GM19395 (cell line): Measurements from ENCODE around the gene GOLGA8B.
"Not testable (repeated sequence)": the region's sequence is repeated elsewhere in the genome, so short reads cannot be mapped to it uniquely, and the experiment has no call there.

Source experiments
- ATAC-seq: cut with Tn5 transposase; IDR thresholded peaks from one replicate; pipeline ENCODE4 v1.9.1; 2021; ENCODE audit warnings: mild to moderate bottlenecking, moderate library complexity; ENCODE audit not compliant: unreplicated experiment

GOLGA8B gene, protein sequence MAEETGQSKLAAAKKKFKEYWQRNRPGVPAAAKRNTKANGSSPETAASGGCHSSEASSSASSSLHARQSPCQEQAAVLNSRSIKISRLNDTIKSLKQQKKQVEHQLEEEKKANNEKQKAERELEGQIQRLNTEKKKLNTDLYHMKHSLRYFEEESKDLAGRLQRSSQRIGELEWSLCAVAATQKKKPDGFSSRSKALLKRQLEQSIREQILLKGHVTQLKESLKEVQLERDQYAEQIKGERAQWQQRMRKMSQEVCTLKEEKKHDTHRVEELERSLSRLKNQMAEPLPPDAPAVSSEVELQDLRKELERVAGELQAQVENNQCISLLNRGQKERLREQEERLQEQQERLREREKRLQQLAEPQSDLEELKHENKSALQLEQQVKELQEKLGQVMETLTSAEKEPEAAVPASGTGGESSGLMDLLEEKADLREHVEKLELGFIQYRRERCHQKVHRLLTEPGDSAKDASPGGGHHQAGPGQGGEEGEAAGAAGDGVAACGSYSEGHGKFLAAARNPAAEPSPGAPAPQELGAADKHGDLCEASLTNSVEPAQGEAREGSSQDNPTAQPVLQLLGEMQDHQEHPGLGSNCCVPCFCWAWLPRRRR

DNA sequence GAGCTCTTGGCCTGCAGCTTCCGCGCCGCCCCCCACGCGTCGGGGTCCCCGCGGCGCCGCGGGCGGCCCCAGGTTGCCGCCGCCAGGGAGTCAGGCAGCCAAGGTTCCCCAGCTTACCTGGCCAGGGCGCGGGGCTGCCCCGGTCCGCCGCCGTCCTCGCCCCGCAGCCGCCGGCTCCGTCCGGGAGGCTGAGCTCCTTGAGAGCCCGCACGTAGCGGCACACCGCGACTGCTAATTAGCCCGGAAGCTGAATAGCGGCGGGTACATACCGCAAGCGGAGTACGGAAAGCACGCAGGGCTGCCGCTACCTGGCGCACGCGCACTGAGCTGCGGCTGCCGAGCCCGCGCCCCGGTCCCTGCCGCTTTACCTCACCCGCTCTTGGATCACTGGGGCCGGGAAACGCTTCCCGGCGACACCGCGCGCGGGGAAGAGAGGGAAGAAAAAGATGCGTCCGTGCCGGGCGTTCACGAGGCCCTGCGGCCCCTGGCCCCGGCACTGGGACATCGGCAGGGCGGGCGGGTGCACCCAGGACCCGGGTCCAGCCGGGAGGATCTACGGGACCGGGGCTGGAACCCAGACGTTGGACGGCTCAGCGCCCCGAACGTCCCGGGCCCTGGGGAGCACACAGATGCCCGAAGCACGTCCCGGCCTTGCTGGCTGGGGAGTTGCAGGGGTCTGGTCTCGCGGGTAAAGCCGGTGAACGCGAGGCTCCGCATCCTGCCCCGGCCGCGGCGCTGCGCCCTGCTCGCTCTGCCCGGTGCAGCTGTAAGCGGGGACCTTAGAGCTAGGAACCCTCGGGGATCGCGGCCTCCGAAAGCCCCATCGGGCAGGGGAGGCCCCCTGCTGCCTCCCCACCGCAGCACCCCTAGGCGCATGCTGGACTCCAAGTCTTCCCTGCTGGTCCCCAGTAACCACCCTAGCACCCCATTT, at the start of gene GOLGA8B:
Gene GOLGA8B, minus strand, starts transcription at position 253 of the 931 bp plus-strand sequence. CDS start 47,739 bp downstream, outside the sequence.
- ATAC-seq: peak; percentile 68

DNA sequence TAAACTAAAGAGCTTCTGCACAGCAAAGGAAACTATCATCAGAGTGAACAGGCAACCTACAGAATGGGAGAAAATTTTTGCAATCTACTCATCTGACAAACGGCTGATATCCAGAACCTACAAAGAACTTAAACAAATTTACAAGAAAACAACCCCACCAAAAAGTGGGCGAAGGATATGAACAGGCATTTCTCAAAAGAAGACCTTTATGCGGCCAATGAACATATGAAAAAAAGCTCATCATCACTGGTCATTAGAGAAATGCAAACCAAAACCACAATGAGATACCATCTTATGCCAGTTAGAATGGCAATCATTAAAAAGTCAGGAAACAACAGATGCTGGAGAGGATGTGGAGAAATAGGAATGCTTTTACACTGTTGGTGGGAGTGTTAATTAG, 49.7 kb upstream of the GOLGA8B start:
- not testable (repeated sequence) for ATAC-seq

GRCh38 chr15:34628577-34629152, 45.2 kb upstream of the GOLGA8B start:
- no peak for ATAC-seq

- no peak for ATAC-seq
These were observed 41.6 kb upstream of the GOLGA8B start for GRCh38 chr15:34625007-34625406.

GRCh38 chr15:34621675-34622074, 38.2 kb upstream of the GOLGA8B start:
- ATAC-seq: no peak

- no peak for ATAC-seq
These were observed 37.4 kb upstream of the GOLGA8B start for GRCh38 chr15:34620814-34621213.

DNA sequence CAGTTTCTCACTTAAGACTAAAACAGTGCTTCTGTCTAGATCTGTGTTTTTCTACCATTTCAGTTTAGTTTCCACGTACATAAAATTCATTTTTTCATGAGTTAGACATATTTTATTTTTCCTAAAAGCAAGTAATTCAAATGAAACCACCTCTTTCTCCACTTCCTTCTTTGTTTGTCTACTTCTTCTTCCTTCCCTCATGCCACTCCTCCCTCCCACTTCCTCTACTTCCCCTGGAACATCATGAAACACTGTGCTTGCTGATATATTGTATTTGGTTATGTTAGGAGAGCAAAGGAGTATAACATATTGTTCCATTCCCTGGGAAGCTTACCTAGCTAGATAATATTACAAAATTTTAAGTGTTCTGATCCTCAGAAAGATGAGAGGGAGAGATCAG, 36.7 kb upstream of the GOLGA8B start:
- ATAC-seq: no peak

DNA sequence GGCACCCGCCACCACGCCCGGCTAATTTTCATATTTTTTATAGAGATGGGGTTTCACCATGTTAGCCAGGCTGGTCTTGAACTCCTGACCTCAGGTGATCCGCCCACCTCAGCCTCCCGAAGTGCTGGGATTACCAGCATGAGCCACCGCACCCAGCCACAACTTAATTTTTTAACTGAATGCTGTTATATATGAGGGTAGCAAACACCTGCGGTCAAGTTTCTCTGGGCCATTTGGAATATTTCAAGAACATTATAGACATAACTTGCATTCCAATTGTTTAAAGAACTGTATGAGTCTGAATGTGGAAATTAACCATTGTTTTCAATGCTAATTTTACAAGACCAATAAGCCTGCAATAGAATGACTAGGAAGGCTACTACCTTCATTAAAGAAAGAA, 35.7 kb upstream of the GOLGA8B start:
- no peak for ATAC-seq

GRCh38 chr15:34618073-34618472, 34.6 kb upstream of the GOLGA8B start:
- ATAC-seq: no peak

DNA sequence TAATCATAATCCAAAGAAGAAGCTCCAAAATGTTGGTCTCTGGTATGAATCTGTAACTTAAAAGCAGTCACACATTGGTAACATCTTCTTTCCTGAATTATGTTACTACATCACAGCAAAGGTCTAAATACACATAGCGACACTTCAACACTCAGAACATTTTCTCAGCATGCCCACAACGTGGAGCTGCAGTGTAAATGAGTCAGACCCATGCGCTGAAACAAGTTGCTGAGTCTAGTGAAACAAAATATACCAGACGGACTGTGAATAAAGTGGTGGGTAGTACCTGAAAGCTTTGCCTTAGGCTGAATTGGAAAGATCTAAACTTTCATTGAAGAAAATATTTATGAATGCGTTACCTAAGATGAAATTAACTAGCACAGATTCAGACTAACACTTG, 33.2 kb upstream of the GOLGA8B start:
- no peak for ATAC-seq

DNA sequence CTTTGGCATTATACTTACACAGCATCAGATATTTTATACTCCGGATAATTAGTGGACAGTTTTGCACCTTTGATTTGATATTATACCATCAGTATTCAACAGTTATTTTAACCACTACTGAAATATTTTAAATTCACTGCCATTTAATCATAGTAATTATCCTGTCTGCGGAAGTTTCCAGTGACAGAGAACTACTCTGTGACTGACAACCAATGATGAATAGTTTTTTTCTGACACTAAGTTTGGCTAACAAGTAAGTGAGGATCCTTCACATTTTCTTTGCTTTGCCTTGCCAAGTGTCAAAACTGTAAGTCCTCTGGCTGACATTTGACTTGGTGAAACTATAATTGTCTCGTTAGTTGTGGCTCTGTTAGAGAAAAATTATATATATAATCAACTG, 30.5 kb upstream of the GOLGA8B start:
- no peak for ATAC-seq

- ATAC-seq: no peak
These were observed 29.9 kb upstream of the GOLGA8B start for GRCh38 chr15:34613301-34613700.

- ATAC-seq: no peak
These were observed 26.9 kb upstream of the GOLGA8B start for GRCh38 chr15:34610354-34610753.

DNA sequence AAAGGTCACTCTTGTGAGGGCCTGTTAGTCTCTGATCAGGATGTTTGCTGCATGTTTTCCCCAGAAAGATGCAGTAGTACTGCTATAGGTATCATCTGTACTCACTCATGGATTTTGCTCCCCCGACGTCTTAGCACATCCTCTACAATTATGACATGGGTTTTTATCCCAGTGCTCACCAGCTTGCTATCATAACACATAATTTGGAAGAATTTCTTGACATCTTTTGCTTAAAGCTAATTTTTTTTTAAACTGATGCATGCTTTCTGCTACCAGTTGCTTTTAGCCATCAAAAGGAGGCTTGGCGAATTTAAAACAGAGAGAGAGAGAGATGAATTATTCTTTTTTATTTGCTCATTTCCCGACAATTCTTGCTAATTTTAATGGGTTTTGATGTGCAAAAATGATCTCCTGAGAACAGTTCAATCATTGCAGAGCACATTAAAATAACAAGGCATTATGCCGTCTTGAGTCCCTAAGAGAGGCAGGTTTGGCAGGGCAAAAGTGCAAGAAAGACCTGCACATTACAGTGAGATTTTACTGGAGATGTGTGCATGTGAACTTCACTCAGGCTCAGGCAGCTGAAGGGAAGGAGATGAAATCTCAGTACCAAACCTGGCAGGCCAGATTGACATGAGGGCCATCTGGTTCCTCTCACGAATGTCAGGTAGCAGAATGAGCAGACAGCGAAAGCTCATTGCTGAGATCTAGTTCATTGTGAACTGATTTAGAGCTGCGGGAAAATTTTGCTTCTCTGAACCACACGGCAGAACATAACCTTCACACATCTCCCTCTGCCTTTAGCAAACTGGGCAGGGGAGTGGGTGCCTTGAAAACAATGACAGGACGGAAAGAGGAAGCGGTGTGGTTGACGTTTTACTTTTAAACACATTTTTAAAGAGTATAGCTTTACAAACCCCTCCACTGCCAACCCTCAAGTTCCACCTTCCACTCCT, 25.9 kb upstream of the GOLGA8B start:
- peak; percentile 63 for ATAC-seq

DNA sequence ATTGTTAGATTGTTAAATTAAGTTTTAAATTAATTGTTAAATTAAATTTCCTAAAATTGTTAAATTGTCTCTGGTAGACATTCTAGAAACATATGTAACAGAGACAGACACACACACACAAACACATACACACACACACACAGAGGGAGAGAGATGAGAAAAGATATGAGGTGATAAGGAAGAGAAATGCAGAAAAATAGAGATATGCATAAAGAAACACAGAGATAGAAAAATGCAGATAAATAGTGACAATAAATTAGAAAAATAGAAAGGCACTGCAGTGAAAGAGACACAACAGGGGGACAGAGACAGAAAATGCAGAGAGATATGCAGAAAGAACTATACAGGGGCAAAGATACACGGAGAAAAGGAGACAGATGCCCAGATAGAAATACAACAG, 25.1 kb upstream of the GOLGA8B start:
- ATAC-seq: no peak

DNA sequence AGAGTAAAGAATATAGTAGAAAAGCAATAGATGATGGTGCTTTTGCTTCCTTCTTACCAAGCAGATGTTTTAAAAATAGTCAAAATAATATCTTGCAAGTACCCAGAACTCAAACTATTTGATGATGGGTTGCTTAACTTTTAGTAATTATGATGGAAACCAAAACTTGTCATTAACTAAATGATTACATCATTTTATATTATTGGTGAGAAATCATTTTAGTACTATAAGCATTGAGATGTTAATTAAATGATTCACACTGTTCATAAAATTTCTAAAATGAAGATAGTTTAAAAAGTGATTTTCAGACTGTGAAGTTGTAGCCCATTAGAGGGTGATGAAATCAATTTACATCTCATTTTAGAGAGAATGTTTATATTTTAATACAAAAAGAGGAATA, 24.4 kb upstream of the GOLGA8B start:
- ATAC-seq: no peak

DNA sequence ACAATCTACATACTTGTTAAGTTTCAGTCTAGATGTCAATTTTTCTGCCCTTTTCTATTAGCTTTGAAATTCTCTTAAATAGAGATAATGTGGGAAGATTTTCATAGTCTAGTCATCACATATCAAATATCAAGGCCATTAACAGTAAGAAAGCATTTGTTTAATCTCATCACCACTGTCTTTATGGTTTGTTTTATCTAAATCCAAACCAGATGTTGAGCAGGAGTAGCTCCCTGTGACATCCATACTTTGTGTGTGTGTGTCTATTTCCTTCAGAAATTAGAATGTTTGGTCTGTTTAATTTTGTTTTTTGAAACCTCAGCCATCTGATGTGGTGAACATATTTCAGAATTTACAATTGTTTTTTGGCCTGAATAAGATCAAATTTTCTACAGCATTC, 23.1 kb upstream of the GOLGA8B start:
- ATAC-seq: no peak

DNA sequence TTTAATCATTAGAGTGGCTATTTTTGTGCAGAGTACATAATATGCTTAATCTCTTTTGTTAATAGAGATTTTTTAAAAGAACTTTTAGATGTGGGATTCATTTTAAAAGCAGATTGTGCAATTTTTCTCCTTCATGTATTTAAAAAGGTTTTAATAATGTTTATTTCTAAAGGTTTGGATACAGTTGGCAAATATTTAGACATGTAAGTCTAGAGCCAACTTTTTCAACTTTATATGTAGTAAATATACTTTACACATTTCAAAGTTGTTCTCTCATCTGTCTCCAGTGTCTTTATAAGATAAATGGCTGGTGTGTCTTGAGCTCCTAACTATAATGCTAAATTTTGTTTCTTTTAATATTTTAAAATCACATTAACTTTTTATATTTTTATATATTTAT, 22.7 kb upstream of the GOLGA8B start:
- no peak for ATAC-seq

DNA sequence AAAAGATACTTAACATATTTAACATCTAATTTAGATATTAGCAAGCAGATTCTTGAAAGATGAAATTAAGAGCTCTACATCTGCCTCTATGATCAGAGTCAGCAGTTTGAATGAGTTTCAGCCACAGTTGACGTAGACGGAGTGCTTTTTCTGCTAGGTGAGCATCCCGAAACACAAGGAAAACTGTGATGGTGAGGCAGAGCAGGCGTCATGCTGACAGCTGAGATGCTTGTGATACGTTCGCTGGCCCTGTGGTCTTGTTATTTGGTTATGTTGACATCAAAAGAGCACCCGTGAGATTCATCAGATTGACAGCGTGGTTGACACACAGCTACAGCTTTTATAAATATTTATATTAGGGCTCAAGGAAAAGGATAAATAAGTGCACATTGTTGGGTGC, 19.6 kb upstream of the GOLGA8B start:
- no peak for ATAC-seq

DNA sequence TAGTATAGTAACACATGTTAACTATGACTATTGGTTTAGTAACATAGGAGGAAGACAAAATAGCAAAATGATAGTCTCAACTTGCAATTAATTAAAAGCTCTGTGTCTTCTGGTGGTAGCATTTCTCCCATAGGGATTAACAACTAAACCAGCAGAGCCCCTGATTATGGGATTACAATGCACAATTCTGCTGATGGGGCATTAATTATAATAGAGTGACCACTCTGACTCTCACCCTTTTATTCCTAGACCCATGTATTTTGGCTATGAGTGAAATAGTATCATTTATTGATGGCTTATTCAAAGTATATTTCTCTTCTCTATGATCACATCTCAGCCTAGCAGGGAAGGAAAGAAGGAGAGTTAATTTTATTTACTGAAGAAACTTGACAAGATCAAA, 17.5 kb upstream of the GOLGA8B start:
- no peak for ATAC-seq
